Stimulated activated CD4-positive, alpha-beta T cell treated with anti-CD3 and anti-CD28 coated beads, Interleukin-4, amount 100 ng/mL, for 4 hours (primary cell): Measurements from ENCODE around the gene RAB3B.
"Not testable (repeated sequence)": the region's sequence is repeated elsewhere in the genome, so short reads cannot be mapped to it uniquely, and the experiment has no call there.

Experiments
- DNase-seq, 2 experiments: peaks; one replicate each; pipeline ENCODE4 v3.0.0-alpha.2; 2020

Gene RAB3B

DNA sequence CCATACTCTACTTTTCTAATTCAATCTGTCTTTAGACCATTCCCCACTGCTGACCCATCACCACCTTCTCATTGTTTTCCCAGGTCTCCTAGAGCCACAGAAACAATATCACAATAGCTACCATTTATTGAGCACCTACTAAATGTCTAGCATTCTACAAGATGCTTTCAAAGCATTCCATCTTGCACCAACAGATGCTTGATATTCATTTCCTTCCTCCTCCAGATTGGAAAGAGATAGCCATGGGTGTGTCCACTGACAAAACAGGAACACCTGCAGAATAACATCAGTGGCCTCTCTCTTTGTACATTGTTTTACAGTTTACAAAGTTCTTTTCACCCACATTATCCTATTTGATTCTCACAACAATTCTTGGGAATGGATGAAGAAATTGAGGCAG is 2.2 kb downstream of the RAB3B start:
- DNase-seq: no peak

DNA sequence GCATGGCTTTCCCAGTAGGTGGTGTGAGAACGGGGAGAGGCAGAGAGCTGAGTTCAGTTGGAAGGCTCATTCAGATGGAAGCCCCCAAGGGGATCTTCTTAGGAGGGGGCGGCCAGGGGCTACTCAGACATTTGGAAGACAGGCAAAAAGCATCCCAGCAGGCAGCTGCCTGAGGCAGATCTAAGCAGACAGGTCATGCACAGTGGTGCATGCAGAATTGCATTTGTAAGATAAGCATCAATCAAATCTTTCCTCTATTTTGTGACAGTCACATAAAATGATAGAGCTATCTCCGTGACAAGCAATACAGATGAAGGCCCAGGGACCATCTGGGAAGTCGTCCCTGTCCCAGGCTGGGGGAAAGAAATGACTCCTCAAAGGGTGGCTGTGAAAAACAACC is 3.8 kb downstream of the RAB3B start:
- no peak for DNase-seq

DNA sequence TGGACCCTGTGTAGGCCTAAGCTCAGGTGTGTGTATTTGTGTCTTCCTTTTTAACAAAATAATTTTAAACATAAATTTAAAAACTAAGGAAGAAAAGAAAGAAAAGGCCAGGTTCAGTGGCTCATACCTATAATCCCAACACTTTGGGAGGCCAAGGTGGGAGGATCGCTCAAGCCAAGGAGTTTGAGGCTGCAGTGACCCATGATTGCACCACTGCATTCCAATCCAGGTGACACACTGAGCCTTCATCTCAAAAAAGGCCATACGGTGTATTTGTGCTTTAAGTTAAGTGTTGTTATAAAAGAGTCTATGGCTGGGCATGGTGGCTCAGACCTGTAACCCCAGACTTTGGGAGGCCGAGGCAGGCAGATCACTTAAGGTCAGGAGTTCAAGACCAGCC is 8.3 kb downstream of the RAB3B start:
- no peak for DNase-seq

DNA sequence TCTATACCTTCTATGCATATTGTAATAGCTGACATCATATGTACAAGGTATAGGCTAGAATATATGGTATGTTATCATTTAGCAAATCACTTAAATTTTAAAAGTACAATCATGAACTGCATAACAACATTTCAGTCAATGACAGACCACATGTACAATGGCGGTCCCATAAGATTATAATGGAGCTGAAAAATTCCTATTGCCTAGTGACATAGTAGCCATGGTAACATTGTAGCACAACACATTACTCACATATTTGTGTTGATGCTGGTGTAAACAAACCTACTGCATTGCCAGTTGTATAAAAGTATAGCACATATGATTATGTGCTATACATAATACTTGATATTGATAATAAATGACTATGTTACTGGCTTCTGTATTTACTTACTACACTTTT is 8.9 kb downstream of the RAB3B start:
- DNase-seq: no peak

DNA sequence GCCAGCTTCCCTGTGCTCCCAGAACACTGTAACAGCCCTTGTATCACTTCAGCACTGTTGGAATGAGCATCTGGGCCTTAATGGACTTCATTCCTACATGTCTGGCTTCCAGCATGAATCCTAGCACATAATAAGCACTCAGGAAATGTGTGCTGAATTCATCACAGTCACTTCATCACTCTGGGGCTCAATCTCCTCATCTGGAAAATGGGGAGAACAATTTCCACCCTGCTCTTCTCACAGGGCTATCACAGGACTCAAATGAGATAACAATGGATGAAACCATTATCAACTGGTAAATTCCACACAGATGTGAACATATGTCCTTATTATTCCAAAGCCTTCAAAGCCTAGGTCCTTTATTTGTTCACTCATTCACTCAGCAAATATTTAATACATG is 12.4 kb downstream of the RAB3B start:
- DNase-seq: no peak

DNA sequence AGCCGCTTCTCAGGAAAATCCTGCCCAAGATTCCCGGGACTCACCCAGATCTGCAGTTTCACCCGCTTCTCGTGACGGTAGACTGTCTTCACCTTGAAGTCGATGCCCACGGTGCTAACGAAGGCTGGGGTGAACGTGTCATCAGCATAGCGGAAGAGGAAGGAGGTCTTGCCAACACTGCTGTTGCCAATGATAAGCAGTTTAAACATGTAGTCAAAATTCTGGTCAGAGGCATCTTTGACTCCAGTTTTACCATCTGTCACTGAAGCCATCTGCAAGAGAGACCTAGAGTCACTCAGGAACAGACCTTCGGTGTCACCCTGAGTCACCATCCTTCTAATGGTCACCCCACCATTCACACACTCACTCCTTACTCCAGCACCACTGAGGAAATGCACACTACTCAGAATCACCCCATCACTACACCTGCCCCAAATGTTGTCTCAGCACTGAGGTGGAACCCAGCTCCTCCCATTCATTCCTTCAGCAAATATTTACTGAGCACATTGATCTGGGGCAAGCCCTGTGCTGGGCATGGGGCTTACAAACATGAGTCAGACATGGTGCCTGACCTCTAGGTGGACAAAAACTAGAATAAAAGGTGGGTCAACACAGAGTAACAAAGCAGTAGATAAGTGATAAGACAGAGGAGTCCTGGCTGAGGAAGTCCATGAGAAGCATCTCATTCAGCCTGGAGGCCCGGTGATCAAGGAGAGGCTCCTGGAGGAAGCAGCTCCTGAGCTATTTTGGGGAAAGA is 13.5 kb downstream of the RAB3B start:
- no peak for DNase-seq

DNA sequence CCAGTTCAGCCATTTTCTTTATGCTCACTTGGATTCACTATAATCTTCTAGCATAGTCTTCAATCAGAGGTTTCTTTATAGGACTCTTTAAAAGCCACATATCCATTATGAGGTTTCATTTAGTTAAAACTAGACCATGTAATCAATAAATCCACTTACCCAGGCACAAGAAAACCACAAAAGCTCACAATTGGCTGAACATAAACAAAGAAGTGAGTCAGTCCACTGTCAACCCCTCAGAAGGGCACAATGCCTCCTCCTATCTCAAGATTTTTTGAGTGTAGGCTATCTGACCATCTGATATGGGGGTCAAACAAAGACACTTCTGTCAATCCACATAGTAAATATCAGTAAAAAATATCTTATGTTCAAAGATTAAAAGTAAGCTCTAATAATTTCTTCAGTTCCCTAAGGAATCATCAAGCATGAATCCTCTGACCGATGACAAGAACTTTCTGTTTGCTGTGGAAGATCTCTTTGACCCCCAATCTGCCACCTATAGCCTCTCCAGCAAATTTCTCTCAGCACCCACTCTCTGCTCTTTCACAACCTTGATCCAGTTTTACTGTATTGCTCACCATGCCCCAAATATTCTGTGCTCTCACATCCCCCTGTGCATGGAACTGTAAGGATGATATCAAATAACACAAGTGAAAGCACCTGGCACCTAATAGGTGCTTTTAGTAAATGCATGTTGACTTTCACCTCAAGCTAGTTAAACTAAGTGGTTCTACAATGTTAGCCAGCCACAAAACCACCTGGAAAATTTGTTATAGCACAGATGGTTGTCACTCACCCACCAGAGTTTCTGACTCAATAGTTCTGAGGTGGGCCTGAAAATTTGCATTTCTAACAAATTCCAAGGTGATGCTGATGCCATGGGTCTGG is 16.7 kb downstream of the RAB3B start:
- DNase-seq: no peak

DNA sequence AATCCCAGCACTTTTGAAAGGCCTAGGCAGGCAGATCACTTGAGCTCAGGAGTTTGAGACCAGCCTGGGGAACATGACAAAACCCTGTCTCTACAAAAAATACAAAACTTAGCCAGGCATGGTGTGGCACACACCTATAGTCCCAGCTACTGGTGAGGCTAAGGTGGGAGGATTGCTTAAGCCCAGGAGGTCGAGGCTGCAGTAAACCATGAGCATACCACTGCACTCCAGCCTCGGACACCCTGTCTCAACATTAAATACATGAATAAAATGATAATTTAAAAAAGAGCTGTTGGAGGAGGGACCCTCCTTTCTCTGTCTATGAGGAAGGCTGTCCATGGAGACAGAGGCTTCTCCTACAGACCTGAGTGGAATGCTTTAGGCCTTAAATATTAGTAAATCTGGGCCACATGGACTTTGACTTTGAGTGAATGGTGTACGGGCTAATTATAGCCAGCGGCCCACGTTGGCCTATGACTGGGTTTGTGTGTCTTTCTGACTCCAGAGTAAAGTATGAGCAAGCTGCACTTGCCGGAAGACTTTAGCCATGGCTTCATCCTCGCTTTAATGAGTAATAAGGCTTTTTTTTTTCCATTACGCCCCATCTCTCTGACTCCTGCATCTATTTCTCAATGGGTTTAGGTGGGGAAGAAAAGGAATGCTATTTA is 21.3 kb downstream of the RAB3B start:
- no peak for DNase-seq

DNA sequence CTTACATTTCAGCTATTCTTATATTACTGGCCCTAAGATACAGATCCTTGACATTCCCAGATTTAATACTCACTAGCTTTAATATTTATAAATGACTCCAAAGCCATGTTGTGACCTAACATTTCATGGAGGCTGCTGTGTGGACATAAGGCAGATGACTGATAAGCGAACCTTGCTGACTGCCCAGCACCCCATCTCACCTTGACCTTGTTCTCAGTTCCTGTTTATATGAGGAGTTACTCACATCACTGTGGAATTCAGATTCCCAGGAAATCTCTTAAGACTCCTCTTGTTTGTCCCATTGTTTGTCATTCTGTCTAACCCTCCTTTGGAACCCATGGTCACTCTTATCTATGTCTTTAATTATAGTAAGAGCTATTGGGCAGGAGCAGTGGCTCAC is 21.9 kb downstream of the RAB3B start:
- no peak for DNase-seq

DNA sequence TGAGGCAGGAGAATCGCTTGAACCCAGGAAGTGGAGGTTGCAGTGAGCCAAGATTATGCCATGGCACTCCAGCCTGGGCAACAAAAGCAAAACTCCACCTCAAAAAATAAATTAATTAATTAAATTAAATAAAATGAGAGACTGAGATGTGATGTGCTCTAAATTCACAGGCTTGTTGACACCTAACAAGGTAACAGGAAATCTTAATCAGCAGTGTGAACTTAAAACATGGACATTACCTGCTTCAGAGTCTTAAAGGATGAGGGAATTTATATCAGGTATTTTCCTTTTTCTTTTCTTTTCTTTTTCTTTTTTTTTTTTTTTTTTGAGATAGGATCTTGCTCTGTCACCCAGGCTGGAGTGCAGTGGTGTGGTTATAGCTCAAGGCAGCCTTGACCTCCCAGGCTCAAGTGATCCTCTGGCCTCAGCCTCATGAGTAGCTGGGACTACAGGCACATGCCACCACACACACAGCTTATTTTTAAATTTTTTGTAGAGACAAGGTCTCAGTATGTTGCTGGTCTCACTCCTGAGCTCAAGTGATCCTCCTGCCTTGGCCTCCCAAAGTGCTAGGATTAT is 23.2 kb downstream of the RAB3B start:
- DNase-seq: not testable (repeated sequence)

DNA sequence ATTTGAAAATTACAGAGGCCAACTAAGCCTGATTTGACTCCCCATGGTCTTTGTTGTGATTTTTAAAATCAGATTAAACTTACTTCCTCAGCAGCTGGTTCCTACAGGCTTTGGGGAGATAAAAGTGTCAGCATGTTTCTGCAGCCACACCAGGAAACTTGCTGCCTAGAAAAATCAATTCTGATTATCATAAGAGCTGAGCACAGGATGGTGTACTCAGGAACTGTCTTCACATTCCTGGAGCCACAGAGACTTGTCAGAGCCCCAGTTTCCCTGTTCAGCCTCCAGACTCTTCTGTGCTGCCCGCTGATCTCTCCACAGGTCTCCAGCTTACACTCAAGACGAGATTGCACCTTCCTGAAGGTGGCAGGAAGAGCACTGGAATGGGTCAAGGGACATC is 23.9 kb downstream of the RAB3B start:
- no peak for DNase-seq

DNA sequence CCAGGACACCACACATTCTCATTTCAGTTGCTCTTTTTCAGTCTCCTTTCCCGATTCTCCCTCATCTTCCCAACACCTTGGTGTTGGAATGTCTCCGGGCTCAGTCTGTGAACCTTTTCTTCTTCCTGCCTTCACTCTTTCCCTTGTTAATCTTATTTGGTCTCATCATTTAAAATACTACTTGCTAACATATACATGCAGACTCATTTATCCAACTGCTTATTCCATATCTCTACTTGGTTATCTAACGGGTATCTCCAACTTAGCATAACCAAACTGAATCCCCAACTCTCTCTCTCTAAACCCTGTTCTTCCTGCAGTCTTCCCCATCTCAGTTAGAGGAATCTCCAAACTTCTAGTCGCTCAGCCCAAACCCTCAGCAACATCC is 26.2 kb downstream of the RAB3B start:
- no peak for DNase-seq

DNA sequence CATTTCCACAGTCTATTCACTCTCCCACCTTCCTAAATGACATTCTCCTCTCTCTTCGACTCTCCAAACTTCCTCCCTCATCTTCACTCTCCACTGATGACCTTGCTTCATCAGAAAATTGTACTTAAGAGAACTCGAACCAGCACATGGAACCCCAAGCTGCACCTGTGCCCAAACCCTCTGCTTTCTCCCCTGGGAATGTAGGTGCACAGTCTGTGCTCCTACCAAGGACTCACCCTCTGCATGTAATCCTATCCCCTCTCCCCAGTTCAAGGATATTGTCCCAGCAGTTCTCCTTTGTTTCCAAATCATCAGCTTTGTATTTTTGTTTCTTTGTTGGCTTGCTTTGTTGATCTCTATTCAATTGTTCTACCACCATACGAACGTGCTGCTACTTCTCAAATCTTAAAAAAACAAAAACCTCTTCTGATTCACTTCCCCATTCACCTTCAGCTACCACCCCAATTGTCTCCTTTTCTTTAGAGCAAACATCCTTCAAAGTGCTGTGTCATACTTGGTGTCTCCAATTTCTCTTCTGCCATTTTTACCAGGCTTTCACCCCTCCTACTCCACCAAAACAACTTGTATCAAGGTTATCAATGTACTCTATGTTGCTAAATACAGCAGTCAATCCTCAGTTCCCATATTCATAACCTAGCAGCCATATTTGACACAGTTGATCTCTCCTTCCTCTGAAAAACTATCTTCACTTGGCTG is 26.8 kb downstream of the RAB3B start:
- DNase-seq: no peak

DNA sequence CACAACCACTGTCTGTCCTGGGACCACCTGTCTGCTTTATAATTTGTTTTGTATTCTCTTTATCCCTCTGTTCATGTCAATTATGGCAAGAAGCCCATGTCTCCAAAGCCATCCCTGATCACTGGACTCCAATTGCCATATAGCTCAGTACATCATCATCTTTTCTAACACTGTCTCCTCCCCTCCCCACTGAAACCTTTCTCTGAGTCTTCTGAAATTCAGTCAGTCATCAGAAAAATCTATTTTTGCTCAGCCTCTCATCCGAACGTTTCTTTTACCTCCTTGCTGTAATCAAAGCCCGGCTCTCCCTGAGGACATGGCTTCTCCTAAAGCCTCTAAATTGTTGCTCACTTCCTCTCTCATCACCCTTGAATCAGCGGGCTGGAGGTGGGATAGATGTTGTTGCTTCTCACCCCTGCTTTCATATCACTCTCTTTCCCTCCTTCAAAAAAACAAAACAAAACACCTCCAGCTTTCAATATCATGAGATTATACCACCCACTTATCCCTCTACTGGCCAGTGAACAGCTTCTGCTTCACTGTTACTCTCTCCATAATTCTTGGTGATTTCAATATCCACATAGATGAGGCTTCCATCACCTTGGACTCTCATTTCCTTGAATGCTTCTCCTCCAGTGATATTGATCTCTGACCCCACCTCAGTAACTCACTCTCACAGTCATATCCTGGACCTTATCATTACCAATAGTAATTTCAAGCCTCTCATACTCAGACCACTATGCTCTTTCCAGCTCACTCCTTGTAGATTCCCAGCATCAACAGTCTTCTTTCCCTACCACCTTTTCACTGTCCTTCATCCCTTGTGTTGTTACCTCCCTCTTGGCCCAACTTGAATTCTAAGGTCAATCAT is 27.8 kb downstream of the RAB3B start:
- no peak for DNase-seq

DNA sequence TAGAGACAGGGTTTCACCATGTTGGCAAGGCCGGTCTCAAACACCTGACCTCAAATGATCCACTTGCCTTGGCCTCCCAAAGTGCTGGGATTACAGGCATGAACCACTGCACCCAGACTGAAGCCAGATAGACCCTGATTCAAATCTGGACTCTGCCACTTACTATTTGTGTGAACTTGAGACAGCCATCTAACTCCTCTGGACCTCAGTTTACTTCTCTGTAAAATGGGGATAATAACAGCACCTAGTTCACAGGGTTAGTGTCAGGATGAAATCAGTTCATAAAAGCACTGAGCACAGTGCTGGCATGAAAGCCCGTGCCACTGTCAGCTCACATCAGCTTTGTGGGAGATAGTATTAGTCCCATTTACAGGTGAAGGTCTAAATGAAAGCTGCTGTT is 28.5 kb downstream of the RAB3B start:
- DNase-seq: no peak

DNA sequence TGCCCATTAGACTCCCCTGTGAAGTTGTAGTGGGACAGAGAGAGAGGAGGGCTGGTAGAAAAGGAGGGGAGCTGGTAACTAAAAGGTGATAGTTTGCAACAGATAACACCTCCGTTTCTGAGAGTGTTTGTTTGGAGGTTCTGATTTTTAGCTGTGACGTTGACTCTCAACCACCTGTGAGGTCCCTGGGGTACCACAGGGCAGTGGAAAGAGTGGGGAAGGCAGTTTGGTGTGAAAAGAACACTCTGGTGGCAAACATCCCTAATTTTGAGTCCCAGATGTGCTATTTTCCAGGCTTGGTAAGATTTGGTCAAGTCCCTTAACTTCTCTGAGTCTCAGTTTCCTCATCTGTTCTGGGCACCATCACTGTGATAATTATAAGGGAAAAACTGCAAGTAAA is 29.3 kb downstream of the RAB3B start:
- DNase-seq: no peak

DNA sequence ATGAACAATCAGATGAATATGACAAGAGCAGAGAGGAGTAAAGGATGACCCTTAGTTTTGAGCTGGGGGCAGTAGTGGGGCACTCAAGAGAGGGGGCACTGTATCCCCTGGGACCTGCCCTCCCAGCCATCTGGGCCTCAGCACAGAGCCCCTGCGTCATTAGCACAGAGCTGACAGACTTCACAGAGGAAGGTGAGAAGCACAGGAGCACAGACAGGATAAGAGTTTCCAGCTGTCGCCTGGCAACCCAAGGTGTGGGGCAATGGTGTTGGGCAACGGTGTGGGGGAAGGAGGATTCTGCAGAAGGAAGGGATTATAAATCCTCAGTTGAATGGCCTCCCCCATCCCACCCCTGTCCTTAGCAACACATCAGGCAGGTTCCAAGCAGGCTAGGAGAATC is 30.2 kb downstream of the RAB3B start:
- DNase-seq: no peak

DNA sequence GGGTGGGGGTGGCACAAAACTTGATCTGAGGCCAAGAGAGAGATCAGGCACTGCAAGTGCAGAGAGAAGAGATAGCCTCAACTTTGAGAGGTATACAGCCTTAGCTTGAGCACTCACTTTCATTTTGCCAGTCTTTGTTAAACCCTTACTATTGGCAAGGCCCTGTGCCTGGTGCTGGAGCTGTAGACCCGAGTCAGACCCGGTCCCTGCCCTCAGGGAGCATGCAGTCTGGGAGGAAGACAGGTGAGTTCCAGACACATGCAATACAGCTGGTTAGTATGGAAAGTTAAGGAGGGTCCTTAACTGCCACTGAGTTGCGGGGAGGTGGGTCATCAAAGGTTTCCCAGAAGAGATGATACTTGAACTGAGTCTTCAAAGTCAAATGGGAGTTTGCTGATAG is 31.7 kb downstream of the RAB3B start:
- DNase-seq: no peak

DNA sequence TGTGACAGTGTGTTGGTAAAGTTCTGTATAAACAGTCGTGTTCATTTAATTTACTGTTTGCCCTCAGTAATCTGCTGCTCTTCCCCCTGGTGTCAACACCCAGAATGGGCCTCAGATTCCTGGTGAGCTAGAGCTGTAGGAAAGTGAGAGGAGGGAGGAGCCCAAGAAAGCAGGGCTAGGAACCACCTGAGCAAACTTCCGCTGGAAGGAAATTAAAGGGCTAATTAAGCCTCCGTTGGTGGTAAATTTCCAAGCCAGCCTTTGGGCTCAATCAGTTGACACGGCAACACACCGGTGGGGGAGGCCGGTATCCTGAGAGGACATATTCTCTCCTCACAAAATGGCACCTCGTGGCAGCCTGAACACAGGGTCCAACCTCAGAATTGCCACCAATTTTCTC is 32.9 kb downstream of the RAB3B start:
- DNase-seq: no peak

DNA sequence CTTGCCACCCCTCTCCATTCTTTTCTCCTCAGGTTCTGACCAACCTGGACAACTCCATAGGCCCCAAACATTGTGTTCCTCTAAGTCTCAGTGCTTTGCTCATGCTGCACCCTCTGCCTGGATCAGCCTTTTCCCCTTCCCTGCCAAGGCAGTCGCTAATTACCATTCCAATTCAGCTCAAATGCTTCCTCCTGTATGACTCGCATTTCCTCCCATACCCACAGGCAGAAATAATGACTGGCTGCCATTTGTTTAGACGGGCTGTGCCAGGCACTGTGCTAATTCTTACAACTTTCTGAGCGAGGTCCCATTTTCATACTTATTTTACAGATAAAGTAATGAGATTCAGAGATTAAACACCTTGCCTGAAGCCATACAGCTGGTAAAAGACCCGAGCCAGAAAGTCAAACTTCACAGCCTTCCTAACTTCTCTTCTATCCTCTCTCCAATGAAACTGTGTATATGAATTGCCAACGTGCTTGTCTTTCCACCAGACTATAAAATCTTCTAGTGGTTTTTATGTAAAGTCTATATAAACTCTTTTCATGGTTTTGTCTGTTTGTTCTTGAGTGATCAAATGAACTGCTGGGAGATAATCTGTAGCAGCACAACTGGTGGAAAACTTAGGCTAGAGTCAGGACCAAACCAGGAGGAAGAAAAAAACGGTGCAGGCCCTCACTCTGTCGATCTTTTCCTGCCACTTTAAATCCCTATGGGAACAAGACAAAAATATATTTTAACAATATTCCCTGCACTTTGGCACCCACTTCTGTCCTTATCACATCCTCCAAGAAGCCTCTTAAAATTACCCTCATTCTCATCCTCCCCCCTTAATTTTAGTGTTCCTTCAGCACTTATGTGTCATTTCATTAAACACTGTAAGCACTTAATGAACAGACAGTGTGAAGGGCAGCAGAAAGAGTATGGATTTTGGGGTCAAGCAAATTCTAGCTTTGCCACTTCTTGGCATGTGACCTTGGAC is 33.7 kb downstream of the RAB3B start:
- no peak for DNase-seq
